ENCODE measurements around the gene CHMP5. TPM values are rescaled to one million over a fixed set of nuclear protein-coding genes. Genes with fewer than 3 reads are reported as not detected.

Gene CHMP5
- total RNA-seq: 10 to 100 TPM; 14.1 to 29.3 (median 16.8) TPM
- 10 to 100 TPM; 19.0 to 39.2 TPM for polyA plus RNA-seq

DNA sequence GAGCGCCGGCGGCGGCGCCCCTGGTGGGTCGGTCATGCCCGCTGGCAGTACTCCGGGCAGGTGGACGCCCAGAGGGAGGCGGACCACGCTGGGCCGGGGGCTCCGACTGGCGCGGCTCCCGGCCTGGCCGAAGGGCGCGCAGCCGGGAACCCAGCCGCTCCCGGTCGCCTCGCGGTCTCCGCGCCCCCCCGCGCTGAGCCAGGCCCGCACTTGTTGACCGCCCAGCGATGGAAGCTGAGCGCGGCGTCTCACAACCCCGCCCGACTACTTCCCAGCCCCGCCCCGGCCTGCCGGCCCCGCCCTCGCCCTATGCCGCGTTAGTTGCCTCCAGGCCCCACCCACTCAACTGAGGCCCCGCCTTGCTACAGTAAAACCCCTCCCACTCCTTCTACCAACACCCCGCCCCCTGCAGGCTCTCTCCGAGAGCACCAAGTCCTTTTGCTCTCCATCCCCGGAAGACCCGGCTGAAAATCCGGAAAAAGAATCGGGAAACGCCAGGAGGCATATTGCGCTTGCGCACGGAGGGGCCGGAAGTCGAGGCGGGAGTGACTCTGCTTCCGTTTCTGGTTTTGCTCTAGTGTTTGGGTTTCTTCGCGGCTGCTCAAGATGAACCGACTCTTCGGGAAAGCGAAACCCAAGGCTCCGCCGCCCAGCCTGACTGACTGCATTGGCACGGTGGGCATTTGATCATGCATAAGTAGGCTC lies at the start of gene CHMP5, which contains the start of gene BAG1:
Gene CHMP5, plus strand, starts transcription at position 577 of the 705 bp plus-strand sequence. Its CDS starts 30 bp downstream, at position 607.
Gene BAG1, minus strand, starts transcription at position 236 of the 705 bp plus-strand sequence.
- Histone ChIP-seq H3K36me3 (peaks cover 3 to 35% (median 5%) of the 10 kb centered on the region in 3 donors), H3K9me3 (no peaks in the 10 kb centered on the region), H3K27ac (peak within 1 kb of the TSS; percentile 72 to 89 (median 80)), H3K4me3 (peak within 1 kb of the TSS; percentile 72 to 93 (median 84)), H3K4me1 (peaks cover 0 to 14% (median 5%) of the 10 kb centered on the region in 3 donors), H3K27me3 (no peaks in the 10 kb centered on the region)
- peak; percentile 96 to 99 (median 97) for ATAC-seq
- WGBS, 2 donors: 1% methylated on average over 59 to 67 of the region's 67 CpGs
- peak; percentile 73 for FAIRE-seq
- TF ChIP-seq, protein P1, sequence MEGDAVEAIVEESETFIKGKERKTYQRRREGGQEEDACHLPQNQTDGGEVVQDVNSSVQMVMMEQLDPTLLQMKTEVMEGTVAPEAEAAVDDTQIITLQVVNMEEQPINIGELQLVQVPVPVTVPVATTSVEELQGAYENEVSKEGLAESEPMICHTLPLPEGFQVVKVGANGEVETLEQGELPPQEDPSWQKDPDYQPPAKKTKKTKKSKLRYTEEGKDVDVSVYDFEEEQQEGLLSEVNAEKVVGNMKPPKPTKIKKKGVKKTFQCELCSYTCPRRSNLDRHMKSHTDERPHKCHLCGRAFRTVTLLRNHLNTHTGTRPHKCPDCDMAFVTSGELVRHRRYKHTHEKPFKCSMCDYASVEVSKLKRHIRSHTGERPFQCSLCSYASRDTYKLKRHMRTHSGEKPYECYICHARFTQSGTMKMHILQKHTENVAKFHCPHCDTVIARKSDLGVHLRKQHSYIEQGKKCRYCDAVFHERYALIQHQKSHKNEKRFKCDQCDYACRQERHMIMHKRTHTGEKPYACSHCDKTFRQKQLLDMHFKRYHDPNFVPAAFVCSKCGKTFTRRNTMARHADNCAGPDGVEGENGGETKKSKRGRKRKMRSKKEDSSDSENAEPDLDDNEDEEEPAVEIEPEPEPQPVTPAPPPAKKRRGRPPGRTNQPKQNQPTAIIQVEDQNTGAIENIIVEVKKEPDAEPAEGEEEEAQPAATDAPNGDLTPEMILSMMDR (IDR thresholded peaks at IDR 0.05): peak in 2 of 4 donors; percentile 19 to 38
- intact Hi-C loops (cut with DNase I): no loop called here
- DNase-seq: peak; percentile 99 to 100 (median 100)

DNA sequence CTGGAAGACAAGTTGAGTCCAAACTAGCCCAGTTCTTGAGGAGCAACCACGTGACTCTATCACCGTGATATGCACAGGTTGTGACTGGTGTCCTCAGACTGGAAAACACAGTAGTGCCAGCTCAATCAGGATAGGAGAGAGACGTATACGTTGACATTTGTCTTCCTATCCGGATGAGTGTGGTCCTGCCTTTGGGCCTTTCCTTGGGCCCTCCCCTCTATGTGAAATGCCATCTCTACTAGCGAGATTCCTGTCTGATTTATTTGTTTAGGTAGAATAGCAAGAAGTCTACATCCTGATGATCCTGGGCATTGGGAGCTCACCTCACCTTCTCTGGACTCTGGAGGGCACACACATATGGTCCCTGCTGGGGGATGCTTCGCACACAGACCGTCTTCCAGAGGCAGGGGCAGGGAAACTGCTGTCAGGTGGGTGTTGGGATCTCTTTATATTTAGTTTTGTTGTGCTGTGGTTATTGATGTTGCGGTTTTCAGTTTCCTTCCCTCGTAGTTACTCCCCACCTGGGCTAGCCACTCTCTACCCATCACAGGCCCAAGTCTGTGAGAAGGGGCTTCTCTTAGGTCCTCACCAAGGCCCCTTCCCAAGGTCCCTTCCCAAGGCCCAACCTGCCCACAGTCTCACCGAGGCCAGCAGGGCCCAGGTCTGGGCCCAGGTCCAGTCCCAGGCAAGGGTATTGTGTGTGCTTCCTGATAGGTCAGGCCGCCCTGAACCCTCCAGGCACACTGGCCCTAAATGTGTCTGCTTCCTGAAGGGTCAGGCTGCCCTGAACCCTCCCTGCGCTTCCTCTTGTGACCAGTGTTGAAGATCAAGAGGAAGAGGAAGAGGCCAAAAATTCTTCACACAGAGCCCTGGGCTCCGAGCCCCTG lies 43.9 kb upstream of the CHMP5 start:
- Histone ChIP-seq H3K27ac (no peak overlapping the region), H3K36me3 (no peaks in the 10 kb centered on the region), H3K27me3 (no peaks in the 10 kb centered on the region), H3K9me3 (no peaks in the 10 kb centered on the region), H3K4me3 (no peak overlapping the region), H3K4me1 (peaks cover 0 to 4% (median 0%) of the 10 kb centered on the region in 3 donors)
- ATAC-seq (peak in 3 of 4 donors; percentile 13 to 30 (median 18)), DNase-seq (no peak), FAIRE-seq (no peak)
- 76 to 82% methylated on average over 14 of the region's 14 CpGs for WGBS, 2 donors
- TF ChIP-seq, protein P1 (IDR thresholded peaks at IDR 0.05): no peak
- intact Hi-C loops (cut with DNase I): loop anchor here in 1 of 3 donors (5.0 to 10.0 kb wide), 2 partner anchors 56 to 139 kb away; partner anchors contain the start of gene B4GALT1

DNA sequence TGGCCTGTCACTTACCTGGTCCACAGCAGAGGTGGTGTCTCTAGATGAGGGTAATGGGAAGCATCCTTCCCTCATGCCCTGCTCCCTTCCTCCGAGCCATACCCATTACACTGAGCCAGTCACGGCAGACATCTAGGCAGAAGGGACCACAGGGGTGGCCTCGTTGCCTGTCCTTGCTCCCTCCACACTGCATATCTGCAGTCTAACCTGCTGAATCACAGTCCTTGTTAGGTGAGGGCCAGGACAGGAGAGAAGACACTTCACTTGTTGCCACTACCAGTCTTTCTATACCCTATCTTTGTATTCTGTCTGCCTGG lies 43.3 kb upstream of the CHMP5 start:
- TF ChIP-seq, protein P1 (IDR thresholded peaks at IDR 0.05): no peak
- intact Hi-C loops (cut with DNase I): loop anchor here in 1 of 3 donors (5.0 to 10.0 kb wide), 2 partner anchors 57 to 139 kb away; partner anchors contain the start of gene B4GALT1
- ATAC-seq (no peak), DNase-seq (no peak), FAIRE-seq (no peak)
- Histone ChIP-seq H3K27me3 (no peaks in the 10 kb centered on the region), H3K4me1 (peaks cover 0 to 4% (median 0%) of the 10 kb centered on the region in 3 donors), H3K27ac (no peak overlapping the region), H3K36me3 (no peaks in the 10 kb centered on the region), H3K9me3 (no peaks in the 10 kb centered on the region), H3K4me3 (no peak overlapping the region)
- 61 to 80% methylated on average over 3 of the region's 3 CpGs for WGBS, 2 donors

DNA sequence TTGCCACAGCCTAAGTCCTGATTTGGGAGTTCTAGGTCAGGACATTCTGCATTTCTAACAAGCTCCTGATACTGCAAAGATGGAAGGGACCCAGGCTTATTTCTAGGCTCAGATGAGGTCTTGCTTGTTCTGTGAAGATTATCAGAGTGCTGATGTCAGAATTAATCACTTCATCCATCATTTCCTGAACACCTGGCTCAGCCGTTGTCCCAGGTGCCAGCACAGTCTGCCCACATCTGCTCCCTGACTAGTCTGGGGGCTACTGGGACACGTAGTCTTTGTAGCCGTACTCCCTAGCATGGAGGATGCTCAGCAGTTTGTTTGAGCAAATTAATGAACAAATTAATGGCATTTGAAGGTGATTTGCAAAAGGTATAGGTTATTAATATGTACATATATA lies 42.8 kb upstream of the CHMP5 start:
- 55 to 59% methylated on average over 3 of the region's 3 CpGs for WGBS, 2 donors
- H3K36me3 ChIP-seq: no peaks in the 10 kb centered on the region
- intact Hi-C loops (cut with DNase I): loop anchor here in 1 of 3 donors (5.0 to 10.0 kb wide), 2 partner anchors 57 to 140 kb away; partner anchors contain the start of gene B4GALT1
- ATAC-seq (no peak), DNase-seq (no peak), FAIRE-seq (no peak)
- no peaks in the 10 kb centered on the region for H3K27me3 ChIP-seq
- no peaks in the 10 kb centered on the region for H3K9me3 ChIP-seq
- peaks cover 0 to 4% (median 0%) of the 10 kb centered on the region in 3 donors for H3K4me1 ChIP-seq
- TF ChIP-seq, protein P1 (IDR thresholded peaks at IDR 0.05): no peak
- no peak overlapping the region for H3K4me3 ChIP-seq
- no peak overlapping the region for H3K27ac ChIP-seq
